HL-60/S4 treated with retinoic acid at 250 ng/mL for 4 days and 3 days (cell line): ENCODE results near the gene CYGB.

Experiments used
- in situ Hi-C: fragments of 300-500 bp; cut with MboI; formaldehyde crosslinking; loops from 2 replicates; pipeline ENCODE4 v1.7.0; 2022; ENCODE audit warnings: low sequenced_read_pairs

Gene CYGB

GRCh38 chr17:76537578-76538280, at the start of gene CYGB:
Gene CYGB (minus strand): TSS chr17:76537709. CDS start chr17:76537542, 167 bp downstream.
- in situ Hi-C loops: no loop called here

- in situ Hi-C loops: no loop called here
These were observed 49.4 kb upstream of the CYGB start for GRCh38 chr17:76586741-76587487.

DNA sequence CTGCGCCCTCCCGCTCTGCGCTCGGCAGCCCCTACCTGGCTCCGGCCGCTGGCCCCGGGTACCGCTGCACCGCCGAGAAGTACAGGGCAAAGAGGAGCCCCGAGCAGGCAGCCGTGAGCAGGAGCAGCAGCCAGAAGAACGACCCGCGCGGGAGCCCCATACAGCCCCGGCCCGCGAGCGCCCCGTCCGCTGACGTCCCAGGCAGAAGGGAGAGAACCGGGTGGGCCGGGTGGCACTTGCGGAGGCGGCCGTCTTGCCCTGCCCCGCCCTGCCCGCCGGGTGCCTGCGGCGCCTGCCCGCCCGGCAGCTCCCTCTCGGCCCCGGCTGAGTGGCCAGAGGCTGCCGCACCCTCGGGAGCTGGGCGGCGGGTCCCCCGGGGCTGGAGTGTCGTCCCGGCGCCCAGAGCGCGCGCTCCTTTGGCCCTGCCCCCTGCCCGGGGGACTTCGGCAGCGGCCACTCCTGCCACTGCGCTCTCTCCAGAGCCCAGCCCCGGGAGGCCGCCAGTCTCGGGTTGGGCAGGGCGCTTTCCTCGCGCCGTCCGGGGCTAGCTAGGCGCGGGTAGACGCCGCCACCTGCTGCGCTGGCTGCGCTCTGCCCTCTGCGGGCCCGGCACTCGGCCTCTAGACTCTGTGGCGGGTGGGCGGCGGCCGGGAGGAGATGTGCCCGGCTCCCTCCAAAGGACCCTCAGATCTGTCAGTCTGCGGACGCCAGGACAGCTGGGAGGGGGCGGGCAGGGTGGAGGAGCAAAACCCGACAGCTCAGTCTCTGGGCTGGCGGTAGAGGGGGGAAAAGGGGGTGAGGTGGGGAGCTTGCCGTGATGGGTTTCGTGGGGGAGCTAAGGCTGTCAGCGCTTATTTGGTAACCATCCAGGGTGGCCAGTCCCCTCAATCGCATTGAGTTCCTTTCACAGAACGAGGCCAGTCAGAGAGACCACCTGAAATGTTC, 48.4 kb upstream of the CYGB start, which contains the start of gene ST6GALNAC2:
Gene ST6GALNAC2 (minus strand): TSS at position 212 of the 945 bp plus-strand sequence. CDS start 52 bp downstream, at position 160.
- in situ Hi-C loops: no loop called here

DNA sequence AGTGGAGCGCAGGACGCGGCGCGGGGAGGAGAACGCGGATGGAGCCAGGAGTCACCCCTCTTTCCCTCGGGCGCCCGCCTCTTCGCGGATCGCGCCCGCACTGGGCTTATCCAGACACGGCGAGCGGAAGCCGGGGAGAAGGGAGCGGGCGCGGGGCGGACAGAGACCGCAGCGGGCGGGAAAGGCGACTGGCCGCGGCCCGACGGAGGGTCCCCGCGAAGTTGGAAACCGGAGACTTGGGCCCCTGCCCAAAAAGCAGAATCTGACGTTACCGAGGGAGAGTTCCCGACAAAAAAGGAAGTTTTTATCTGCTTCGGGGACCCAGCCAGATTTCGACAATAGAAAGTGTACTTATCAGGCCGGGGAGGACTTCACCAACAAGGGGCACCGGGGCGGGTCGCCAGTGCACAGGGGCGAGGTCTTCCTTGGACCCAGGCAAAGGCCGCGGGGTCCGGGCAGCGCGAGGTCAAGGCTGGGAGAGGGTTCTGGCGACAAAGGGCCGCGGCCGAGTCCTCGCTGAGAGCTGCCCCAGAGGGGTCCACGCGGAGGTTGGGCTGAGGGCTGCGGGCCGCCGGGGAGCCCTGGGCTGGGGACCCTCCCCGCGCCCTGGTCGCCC, 47.6 kb upstream of the CYGB start:
- in situ Hi-C loops: no loop called here

GRCh38 chr17:76584427-76585032, 47.0 kb upstream of the CYGB start:
- in situ Hi-C loops: no loop called here

DNA sequence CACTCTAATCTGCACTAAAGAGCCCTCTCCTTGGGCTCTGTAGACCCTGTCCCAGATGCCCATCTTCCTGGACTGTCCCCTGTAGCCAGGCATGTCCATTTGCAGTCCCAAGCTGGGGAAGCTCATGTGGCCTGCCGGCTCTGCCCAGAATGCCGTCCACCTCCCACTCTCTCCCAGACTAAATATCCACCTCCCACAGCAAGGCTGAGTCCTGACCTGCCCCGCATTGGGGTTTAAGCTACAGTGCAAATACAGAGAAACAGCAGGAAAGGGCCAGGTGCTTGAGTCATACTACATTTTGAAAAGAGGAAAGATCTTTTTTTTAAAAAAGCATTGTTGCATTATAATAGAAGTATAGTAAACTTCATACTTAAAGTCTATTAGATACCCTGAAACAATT, 45.2 kb upstream of the CYGB start:
- in situ Hi-C loops: no loop called here

DNA sequence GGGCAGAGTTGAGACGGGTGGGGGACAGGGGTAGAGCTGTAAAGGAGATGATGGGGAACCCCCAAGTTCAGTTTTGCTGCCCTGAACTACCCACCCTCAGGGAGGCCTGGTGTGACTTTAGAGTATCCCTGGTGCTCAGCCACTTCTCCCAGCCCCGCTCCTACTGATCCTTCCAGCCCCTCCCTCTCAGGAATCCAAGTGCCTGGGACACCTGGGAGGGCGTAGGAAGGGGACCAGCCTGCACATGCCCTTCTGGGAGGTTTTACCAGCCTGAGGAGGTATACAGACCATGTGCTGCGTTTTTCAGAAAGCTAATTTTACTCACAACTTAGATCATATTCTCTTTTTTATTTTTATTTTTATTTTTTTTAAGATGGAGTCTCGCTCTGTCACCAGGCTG, 44.0 kb upstream of the CYGB start:
- in situ Hi-C loops: no loop called here

- in situ Hi-C loops: no loop called here
These were observed 41.8 kb upstream of the CYGB start for GRCh38 chr17:76579281-76579680.

GRCh38 chr17:76578376-76578775, 40.9 kb upstream of the CYGB start:
- in situ Hi-C loops: no loop called here

DNA sequence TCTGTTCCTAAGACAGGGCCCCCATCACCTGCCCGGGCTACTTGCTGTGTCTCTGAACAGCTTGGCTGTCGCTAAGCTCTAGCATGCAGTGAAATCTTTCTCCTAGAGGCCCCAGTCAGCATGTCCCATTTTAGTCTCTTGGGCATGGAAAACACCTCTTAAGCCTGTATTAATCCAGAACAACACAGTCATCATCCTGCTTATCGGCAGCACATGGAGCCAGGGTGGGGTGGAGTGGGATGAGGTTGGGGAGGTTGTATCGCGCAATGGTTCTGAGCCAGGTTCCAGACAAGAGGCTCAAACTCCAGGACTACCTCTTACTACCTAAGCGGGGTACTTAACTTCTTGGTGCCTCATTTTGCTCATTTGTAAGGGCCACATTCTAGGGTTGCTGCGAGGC, 40.4 kb upstream of the CYGB start:
- in situ Hi-C loops: no loop called here

DNA sequence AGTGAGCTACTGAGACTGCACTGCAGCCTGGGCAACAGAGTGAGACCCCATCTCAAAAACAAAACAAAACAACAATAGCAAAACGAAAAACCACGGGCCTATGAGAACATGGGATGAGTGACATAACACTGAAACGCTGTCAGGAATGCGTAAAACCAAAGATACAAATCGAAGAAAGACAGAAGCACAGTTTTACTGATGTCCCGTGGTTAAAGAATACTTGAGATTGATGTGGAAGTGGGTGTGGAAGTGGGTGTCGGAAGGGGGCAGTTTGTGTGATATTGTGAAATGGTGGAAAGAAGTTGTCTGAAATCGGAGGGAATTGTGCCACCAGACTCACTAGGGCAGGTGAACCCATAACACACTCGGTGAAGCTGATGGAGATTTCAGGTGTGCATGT, 38.7 kb upstream of the CYGB start:
- in situ Hi-C loops: no loop called here

- in situ Hi-C loops: no loop called here
These were observed 38.1 kb upstream of the CYGB start for GRCh38 chr17:76575570-76575969.

GRCh38 chr17:76574166-76574565, 36.7 kb upstream of the CYGB start:
- in situ Hi-C loops: no loop called here

GRCh38 chr17:76573096-76573495, 35.6 kb upstream of the CYGB start:
- in situ Hi-C loops: no loop called here

DNA sequence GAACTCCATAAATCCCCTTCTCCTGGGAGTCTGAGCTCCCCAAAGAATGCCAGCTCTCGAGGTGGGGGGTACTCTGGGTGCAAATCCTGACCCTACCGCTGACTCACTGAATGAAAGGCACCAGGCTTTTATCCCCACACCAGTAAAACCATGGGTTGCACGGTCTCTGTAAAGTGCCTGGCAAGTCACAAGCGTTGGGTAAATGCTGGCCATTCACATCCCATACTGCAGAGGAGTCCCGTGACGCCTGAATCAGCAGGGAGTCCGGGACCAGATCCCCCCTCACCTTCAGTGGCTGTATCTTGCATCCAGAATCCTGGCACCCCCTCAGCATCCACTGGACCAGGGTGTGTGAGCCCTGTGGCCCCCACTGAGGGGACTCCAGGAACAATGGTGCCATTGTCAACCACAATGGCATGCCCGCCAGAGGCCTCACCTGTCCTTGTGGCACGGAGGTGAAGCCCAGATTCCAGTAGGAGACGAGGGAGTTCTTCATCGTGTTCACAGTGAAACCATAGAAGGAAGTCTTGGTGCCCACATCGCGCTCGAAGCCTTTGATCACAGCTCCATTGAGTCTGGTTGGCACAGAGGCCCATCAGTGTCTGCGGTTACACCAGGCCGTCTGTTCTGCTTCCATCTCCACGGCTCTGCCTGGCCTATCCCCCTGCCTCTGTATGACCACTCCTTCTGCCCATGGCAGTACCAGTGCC, 34.8 kb upstream of the CYGB start:
- in situ Hi-C loops: no loop called here

GRCh38 chr17:76570877-76571471, 33.5 kb upstream of the CYGB start:
- in situ Hi-C loops: no loop called here

DNA sequence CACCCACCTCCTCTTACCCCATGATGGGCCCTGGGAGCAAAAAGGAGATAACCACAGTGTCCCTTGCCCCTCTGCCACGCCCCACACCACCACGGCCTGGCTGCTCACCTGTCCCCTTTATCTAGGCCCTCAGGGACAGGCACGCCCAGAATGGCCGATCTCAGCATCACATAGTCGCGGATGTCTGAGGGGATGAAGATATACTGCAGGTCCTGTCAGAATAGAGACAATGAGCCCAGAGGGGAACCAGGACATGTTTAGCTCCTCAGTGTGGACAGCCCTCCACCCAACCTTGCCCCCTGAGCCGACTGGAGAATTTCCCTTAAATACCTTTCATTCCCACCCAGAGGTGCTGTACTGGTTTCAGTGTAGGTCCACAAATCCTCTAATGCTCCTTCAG, 32.9 kb upstream of the CYGB start:
- in situ Hi-C loops: no loop called here

DNA sequence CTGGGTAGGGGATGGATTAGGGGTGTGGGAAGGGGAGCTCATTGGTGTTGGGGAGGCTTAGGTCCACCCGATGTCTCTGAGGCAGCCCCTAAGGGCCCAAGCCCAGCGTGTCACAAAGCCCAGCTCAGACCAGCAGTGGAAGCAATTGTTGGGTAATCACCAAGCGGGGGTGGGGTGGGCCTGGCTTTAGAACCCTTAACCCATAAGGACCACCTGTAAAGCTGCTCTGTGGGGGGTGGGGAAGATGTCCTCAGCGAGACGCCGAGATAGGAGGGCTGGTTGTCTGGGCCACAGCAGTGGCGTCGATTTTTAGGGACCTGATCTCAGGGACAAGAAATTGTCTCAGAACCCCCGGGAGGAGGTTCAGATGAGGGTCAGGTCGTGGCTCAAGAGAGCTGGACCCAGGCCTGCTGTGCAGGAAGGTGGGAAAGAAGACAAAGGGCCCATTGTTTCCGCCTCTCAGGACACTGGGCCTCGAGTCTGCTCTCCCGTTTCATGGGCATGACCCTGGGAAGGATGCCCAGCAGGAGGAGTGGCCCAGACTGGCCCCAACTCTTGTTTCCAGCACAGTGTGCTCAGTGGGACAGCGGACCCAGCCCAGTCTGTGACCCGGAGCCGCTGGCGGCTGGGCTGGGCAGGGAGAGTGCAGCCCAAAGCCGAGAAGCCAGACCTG, 32.2 kb upstream of the CYGB start:
- in situ Hi-C loops: no loop called here

DNA sequence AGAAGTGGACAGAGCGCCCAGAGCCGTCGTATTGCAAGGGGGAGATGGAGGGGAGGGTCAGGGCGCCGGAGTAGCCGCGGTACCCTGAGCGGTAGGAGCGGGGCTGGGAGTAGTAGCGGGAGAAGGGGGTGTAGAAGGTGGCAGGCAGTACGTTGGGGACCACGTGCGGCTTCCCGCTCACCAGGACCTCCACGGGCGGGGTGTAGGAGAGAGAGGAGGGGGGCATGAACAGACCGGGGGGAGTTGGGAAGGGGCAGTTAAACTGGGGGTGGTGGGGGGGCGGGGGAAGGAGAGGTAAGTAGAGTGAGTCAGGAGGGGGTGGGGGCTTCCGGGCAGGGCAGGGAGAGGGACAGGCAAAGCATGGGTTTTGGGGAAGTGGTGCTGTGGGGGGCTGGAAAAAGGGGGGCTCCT, 31.3 kb upstream of the CYGB start:
- in situ Hi-C loops: no loop called here
